K562 (cell line): ENCODE measurements around the gene NDUFB7. TPM values are rescaled to one million over a fixed set of nuclear protein-coding genes. Genes with fewer than 3 reads are reported as not detected.

Source experiments
- HDAC1 ChIP-seq, 2 experiments: fragments of 450-650 bp; IDR thresholded peaks; 2 replicates each; pipeline ENCODE4 v1.6.1; 2016 to 2017; ENCODE audit warnings: inconsistent platforms in 1 of 2, mild to moderate bottlenecking in 1 of 2, moderate library complexity in 1 of 2
- NFIX ChIP-seq: fragments of 250-450 bp; sonication (Bioruptor Pico); IDR thresholded peaks from 2 replicates; pipeline ENCODE4 v1.4.0; 2020; ENCODE audit warnings: low read depth, mild to moderate bottlenecking, moderate library complexity
- POLR2B ChIP-seq: fragments of 450-650 bp; IDR thresholded peaks from 2 replicates; pipeline ENCODE4 v1.6.1; 2018; ENCODE audit warnings: low read depth; ENCODE audit not compliant: partially characterized antibody
- SLC30A9 ChIP-seq: fragments of 250-450 bp; sonication (Bioruptor Pico); IDR thresholded peaks from 2 replicates; pipeline ENCODE4 v1.8.0; 2022; ENCODE audit warnings: mild to moderate bottlenecking, moderate library complexity
- SP2 ChIP-seq: IDR thresholded peaks from 2 replicates; pipeline ENCODE4 v1.6.1; 2011; ENCODE audit warnings: mild to moderate bottlenecking, low read depth, low read length, moderate library complexity; ENCODE audit not compliant: poor library complexity, severe bottlenecking; ENCODE audit errors: extremely low read depth
- TAL1 ChIP-seq: fragments of 450-650 bp; IDR thresholded peaks from 2 replicates; pipeline ENCODE4 v1.6.1; 2016; ENCODE audit warnings: mild to moderate bottlenecking
- ZNF143 ChIP-seq: sonication (generic); formaldehyde crosslinking; IDR thresholded peaks from 2 replicates; pipeline ENCODE4 v1.9.0; 2022; ENCODE audit warnings: mild to moderate bottlenecking, missing genetic modification reagents
- ZNF551 ChIP-seq: fragments of 250-450 bp; sonication (Bioruptor Pico); IDR thresholded peaks from 2 replicates; pipeline ENCODE4 v1.5.0; 2021; ENCODE audit warnings: mild to moderate bottlenecking, moderate library complexity
- ZNF639 ChIP-seq, 2 experiments: fragments of 200-800 bp in 1 of 2; sonication (Bioruptor generic) in 1 of 2; sonication (generic) in 1 of 2; formaldehyde crosslinking in 1 of 2; IDR thresholded peaks in 1 of 2; conservative IDR thresholded peaks in 1 of 2; 2 replicates each; pipeline versions ENCODE4 v1.5.0 to v1.6.1; 2016 to 2020; ENCODE audit warnings: missing compliant biosample characterization in 1 of 2, missing genetic modification characterization in 1 of 2, missing genetic modification reagents in 1 of 2
- polyA plus RNA-seq, 8 experiments: library from polyadenylated mRNA; depleted of rRNA in 4 of 8; stranded (reverse) in 5 of 8; unstranded in 3 of 8; fragments of >200 nt; fragmentation: Nextera tagmentation in 2 of 8; fragmentation: Illumina TruSeq in 1 of 8; extraction: Ambion mirVana in 2 of 8; extraction: Trizol in 1 of 8; gene quantifications; 2 replicates each; pipeline versions ENCODE4 v1.2.1 to v1.2.3, GENCODE V29; 2011 to 2014; ENCODE audit warnings: inconsistent platforms in 1 of 8, missing spikeins in 1 of 8
- total RNA-seq, 7 experiments: library from RNA; depleted of rRNA in 6 of 7; stranded (reverse); fragments of >200 nt in 6 of 7; fragmentation: Illumina TruSeq in 2 of 7; extraction: Trizol in 2 of 7; gene quantifications; 2 replicates each; pipeline versions ENCODE4 v1.2.1 to v1.2.3, GENCODE V29; 2011 to 2021; ENCODE audit warnings: low replicate concordance in 1 of 7
- TF ChIP-seq, protein P1 (sequence below): conservative IDR thresholded peaks from 2 replicates; pipeline ENCODE4 v1.6.1; 2011; ENCODE audit warnings: low read depth, mild to moderate bottlenecking, low read length; ENCODE audit not compliant: control insufficient read depth
- TF ChIP-seq, protein P2 (sequence below), 2 experiments: fragments of 450-650 bp in 1 of 2; sonication (generic) in 1 of 2; formaldehyde crosslinking; conservative IDR thresholded peaks; 2 replicates each; pipeline versions ENCODE4 v1.4.0 to v1.8.1; 2020 to 2022; ENCODE audit warnings: mild to moderate bottlenecking in 1 of 2, missing genetic modification reagents in 1 of 2
- TF ChIP-seq, protein P3 (sequence below): fragments of 450-650 bp; conservative IDR thresholded peaks from 2 replicates; pipeline ENCODE4 v1.6.1; 2016; ENCODE audit warnings: missing genetic modification characterization, low read depth, mild to moderate bottlenecking, control low read depth, missing compliant biosample characterization
- TF ChIP-seq, protein P4 (sequence below): fragments of 450-650 bp; IDR thresholded peaks from 2 replicates; pipeline ENCODE4 v1.6.1; 2018; ENCODE audit not compliant: partially characterized antibody
- TF ChIP-seq, protein P5 (sequence below): fragments of 200-800 bp; sonication (Bioruptor generic); IDR thresholded peaks from 2 replicates; pipeline ENCODE4 v1.6.1; 2017; ENCODE audit warnings: missing genetic modification characterization, missing compliant biosample characterization

Gene NDUFB7
- total and polyA plus RNA-seq, 9 of the 15 experiments (the other 6 are each of a cell fraction or from before 2014, with no cell fraction given) = 14.9 to 842 (median 137) TPM

GRCh38 chr19:14571695-14572490 lies at the start of gene NDUFB7 (continued):
- TF ChIP-seq, protein P1, sequence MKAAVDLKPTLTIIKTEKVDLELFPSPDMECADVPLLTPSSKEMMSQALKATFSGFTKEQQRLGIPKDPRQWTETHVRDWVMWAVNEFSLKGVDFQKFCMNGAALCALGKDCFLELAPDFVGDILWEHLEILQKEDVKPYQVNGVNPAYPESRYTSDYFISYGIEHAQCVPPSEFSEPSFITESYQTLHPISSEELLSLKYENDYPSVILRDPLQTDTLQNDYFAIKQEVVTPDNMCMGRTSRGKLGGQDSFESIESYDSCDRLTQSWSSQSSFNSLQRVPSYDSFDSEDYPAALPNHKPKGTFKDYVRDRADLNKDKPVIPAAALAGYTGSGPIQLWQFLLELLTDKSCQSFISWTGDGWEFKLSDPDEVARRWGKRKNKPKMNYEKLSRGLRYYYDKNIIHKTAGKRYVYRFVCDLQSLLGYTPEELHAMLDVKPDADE = peak; percentile 93; the same call in 1 of the 2 replicates
- TF ChIP-seq POLR2B (peak; percentile 80), TAL1 (peak; percentile 6; the same call in 1 of the 2 replicates), NFIX (CRISPR knock-in tag) (no peak), SLC30A9 (CRISPR knock-in tag) (no peak), ZNF551 (CRISPR knock-in tag) (no peak), ZNF639 (CRISPR knock-in tag; conservative IDR thresholded peaks at IDR 0.05 in 1 of 2, IDR thresholded peaks at IDR 0.05 in 1 of 2) (peak in 1 of 2 experiments; percentile 84; a peak in 2 of 4 replicates), ZNF143 (CRISPR knock-in tag) (peak; percentile 59; the same call in 1 of the 2 replicates), HDAC1 (IDR thresholded peaks at IDR 0.05) (peak in 1 of 2 experiments; percentile 91; a peak in 2 of 4 replicates), SP2 (peak; percentile 98)
- TF ChIP-seq, protein P2, sequence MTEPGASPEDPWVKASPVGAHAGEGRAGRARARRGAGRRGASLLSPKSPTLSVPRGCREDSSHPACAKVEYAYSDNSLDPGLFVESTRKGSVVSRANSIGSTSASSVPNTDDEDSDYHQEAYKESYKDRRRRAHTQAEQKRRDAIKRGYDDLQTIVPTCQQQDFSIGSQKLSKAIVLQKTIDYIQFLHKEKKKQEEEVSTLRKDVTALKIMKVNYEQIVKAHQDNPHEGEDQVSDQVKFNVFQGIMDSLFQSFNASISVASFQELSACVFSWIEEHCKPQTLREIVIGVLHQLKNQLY (CRISPR knock-in tag; conservative IDR thresholded peaks at IDR 0.05) = peak in 1 of 2 experiments; percentile 21; a peak in 1 of 4 replicates
- TF ChIP-seq, protein P3, sequence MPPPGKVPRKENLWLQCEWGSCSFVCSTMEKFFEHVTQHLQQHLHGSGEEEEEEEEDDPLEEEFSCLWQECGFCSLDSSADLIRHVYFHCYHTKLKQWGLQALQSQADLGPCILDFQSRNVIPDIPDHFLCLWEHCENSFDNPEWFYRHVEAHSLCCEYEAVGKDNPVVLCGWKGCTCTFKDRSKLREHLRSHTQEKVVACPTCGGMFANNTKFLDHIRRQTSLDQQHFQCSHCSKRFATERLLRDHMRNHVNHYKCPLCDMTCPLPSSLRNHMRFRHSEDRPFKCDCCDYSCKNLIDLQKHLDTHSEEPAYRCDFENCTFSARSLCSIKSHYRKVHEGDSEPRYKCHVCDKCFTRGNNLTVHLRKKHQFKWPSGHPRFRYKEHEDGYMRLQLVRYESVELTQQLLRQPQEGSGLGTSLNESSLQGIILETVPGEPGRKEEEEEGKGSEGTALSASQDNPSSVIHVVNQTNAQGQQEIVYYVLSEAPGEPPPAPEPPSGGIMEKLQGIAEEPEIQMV = peak; percentile 100
- TF ChIP-seq, protein P4, sequence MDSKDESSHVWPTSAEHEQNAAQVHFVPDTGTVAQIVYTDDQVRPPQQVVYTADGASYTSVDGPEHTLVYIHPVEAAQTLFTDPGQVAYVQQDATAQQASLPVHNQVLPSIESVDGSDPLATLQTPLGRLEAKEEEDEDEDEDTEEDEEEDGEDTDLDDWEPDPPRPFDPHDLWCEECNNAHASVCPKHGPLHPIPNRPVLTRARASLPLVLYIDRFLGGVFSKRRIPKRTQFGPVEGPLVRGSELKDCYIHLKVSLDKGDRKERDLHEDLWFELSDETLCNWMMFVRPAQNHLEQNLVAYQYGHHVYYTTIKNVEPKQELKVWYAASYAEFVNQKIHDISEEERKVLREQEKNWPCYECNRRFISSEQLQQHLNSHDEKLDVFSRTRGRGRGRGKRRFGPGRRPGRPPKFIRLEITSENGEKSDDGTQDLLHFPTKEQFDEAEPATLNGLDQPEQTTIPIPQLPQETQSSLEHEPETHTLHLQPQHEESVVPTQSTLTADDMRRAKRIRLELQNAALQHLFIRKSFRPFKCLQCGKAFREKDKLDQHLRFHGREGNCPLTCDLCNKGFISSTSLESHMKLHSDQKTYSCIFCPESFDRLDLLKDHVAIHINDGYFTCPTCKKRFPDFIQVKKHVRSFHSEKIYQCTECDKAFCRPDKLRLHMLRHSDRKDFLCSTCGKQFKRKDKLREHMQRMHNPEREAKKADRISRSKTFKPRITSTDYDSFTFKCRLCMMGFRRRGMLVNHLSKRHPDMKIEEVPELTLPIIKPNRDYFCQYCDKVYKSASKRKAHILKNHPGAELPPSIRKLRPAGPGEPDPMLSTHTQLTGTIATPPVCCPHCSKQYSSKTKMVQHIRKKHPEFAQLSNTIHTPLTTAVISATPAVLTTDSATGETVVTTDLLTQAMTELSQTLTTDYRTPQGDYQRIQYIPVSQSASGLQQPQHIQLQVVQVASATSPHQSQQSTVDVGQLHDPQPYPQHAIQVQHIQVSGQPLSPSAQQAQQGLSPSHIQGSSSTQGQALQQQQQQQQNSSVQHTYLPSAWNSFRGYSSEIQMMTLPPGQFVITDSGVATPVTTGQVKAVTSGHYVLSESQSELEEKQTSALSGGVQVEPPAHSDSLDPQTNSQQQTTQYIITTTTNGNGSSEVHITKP = peak; percentile 73
- TF ChIP-seq, protein P5, sequence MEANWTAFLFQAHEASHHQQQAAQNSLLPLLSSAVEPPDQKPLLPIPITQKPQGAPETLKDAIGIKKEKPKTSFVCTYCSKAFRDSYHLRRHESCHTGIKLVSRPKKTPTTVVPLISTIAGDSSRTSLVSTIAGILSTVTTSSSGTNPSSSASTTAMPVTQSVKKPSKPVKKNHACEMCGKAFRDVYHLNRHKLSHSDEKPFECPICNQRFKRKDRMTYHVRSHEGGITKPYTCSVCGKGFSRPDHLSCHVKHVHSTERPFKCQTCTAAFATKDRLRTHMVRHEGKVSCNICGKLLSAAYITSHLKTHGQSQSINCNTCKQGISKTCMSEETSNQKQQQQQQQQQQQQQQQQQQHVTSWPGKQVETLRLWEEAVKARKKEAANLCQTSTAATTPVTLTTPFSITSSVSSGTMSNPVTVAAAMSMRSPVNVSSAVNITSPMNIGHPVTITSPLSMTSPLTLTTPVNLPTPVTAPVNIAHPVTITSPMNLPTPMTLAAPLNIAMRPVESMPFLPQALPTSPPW (CRISPR knock-in tag) = peak; percentile 69
